Ovary (tissue), 3 donors: ENCODE measurements around the gene FBXL4.

Experiments
- POLR2A ChIP-seq: fragments of 450-650 bp; IDR thresholded peaks from one replicate; pipeline ENCODE4 v1.6.1; 2017; ENCODE audit warnings: antibody characterized with exemption, mild to moderate bottlenecking, moderate library complexity
- TF ChIP-seq, protein P1 (sequence below), 3 donors: fragments of 450-650 bp in 2 of 3; fragments of 200-600 bp in 1 of 3; IDR thresholded peaks; one replicate each; pipeline versions ENCODE4 v1.5.1 to v1.8.0; 2016 to 2022; ENCODE audit warnings: antibody characterized with exemption in 3 of 3, mild to moderate bottlenecking in 1 of 3
- donor health status: DM: no; HTN: no; CAD: no.

DNA sequence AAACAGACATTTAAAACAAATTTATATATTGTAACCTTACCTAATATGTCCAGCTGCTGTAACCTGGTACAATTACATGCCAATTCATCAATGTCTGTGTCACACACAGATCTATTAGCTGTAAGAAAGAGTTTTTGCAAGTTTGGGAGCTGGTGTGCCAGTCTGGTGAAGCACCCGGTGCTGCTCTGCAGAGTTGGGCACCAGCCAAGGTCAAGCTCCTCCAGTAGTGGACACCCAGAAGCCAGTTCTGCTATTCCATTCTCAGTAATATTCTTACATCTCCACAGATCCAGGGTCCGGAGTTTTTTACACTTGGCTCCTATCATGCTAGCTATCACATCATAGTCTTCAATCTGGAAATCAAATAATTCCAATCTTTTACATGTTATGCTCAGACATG lies 72.4 kb downstream of the FBXL4 start:
- no peak for TF ChIP-seq POLR2A
- TF ChIP-seq, protein P1, sequence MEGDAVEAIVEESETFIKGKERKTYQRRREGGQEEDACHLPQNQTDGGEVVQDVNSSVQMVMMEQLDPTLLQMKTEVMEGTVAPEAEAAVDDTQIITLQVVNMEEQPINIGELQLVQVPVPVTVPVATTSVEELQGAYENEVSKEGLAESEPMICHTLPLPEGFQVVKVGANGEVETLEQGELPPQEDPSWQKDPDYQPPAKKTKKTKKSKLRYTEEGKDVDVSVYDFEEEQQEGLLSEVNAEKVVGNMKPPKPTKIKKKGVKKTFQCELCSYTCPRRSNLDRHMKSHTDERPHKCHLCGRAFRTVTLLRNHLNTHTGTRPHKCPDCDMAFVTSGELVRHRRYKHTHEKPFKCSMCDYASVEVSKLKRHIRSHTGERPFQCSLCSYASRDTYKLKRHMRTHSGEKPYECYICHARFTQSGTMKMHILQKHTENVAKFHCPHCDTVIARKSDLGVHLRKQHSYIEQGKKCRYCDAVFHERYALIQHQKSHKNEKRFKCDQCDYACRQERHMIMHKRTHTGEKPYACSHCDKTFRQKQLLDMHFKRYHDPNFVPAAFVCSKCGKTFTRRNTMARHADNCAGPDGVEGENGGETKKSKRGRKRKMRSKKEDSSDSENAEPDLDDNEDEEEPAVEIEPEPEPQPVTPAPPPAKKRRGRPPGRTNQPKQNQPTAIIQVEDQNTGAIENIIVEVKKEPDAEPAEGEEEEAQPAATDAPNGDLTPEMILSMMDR (IDR thresholded peaks at IDR 0.05), result no peak
